Panc1 (cell line): Measurements from ENCODE around the gene FAM131B.

Experiments
- CTCF ChIP-seq: fragments of 450-650 bp; IDR thresholded peaks from 2 replicates; pipeline ENCODE4 v1.5.1; 2017; ENCODE audit warnings: mild to moderate bottlenecking
- POLR2AphosphoS5 ChIP-seq: IDR thresholded peaks from 2 replicates; pipeline ENCODE4 v1.6.1; 2012; ENCODE audit warnings: mild to moderate bottlenecking, low read depth, low read length, moderate library complexity
- REST ChIP-seq, 2 experiments: IDR thresholded peaks; 2 replicates each; pipeline ENCODE4 v1.6.1; 2011 to 2012; ENCODE audit warnings: low read depth in 2 of 2, control low read depth in 1 of 2, low read length in 1 of 2, mild to moderate bottlenecking in 1 of 2, moderate library complexity in 1 of 2; ENCODE audit not compliant: insufficient read depth in 1 of 2
- SIN3A ChIP-seq: IDR thresholded peaks from 2 replicates; pipeline ENCODE4 v1.6.1; 2012; ENCODE audit warnings: low read depth, mild to moderate bottlenecking, low read length, moderate library complexity, borderline replicate concordance; ENCODE audit not compliant: insufficient read depth

GRCh38 chr7:143334244-143334643 is 28.3 kb downstream of the FAM131B start:
- TF ChIP-seq POLR2AphosphoS5: no peak
- no peak for TF ChIP-seq CTCF
- TF ChIP-seq SIN3A: no peak
- TF ChIP-seq REST (IDR thresholded peaks at IDR 0.05; ENCODE audit: insufficient read depth in 1 of 2, low read depth in 2 of 2, low read length in 1 of 2): no peak
